OCI-M2 (cell line): ENCODE measurements around the gene D2HGDH.
A peak's percentile ranks its signal among the peaks of the same experiment; 100 is the strongest.

Experiments
- DNase-seq: peaks from one replicate; lab custom pipeline; 2025; ENCODE audit not compliant: unreplicated experiment; lab: John Stamatoyannopoulos, UW

D2HGDH gene

GRCh38 chr2:241734467-241735208, at the start of gene D2HGDH:
Gene D2HGDH (plus strand): TSS chr2:241734630. CDS start chr2:241735225, 595 bp downstream.
- peak; percentile 23 for DNase-seq

DNA sequence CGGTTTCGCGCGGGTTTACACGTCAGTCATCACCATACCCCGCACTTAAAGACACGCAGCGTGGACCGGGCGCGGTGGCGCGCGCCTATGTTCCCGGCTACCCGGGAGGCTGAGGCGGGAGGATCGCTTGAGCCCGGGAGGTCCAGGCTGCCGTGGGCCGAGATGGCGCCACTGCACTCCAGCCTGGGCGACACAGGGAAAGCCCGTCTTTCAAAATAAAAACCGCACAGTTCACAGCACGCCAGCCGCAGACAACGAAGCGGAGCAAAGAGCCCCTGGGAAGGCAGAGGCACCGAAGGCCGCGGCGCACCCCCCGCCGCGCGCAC, 48.1 kb upstream of the D2HGDH start:
- no peak for DNase-seq

DNA sequence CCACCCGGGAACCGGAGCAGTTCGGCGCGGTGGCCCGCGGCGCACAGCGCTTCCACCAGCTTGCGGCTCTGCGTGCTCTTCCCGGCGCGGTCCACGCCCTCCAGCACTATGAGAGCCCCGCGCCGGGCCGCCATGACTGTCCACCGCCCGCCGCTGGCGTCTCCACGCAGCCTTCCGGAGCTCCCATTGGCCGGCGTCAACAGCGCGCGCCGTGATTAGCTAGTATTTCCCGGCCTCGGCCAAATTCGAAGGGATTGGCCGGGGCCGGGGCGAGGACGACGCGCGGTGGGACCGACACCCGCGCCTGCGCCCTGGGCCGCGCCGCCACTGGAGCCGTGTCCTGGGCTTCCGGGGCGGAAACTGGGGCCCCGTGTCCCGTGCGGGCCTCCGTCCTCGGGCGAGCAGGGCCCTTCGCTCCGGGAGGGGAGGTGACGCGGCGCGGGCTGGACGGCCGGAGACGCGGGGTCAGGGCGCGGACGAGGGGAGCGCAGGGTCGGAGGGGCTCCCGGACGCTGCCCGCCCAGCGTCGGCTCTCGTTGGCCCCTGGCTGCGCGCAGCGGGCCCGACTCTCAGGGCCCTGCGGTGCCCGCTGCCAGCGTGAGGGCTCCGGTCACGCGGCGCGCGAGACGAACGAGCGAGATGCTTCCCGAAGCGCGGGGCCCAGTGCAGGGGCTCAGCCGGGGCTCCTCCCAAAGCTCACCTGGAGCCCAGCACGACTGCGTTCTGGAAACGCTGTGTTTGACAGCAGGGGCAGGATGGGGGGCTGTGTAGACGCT, 47.6 kb upstream of the D2HGDH start, which contains the start of gene DTYMK:
Gene DTYMK, minus strand, starts transcription at position 166 of the 776 bp plus-strand sequence. Its CDS starts 32 bp downstream, at position 134.
- peak; percentile 62 for DNase-seq

DNA sequence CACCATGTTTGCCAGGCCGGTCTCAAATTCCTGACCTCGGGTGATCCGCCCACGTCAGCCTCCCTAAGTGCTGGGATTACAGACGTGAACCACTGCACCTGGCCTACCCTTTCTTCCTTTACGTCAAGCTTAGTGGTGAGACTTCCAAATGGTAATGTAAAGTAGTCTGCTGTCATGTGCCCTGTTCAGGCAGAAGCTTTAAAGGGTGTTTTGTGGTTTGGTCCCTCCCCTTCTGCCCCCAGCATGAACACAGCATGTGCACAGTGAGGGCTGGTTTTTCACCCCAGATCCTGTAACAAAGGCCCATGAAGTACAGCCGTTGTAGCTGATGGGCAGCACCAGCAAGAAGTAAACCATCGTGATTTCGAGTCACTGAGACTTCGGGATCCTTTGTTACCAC, 45.1 kb upstream of the D2HGDH start:
- no peak for DNase-seq

- DNase-seq, result no peak
Observed at GRCh38 chr2:241690202-241690717, 44.2 kb upstream of the D2HGDH start.

- no peak for DNase-seq
Observed at GRCh38 chr2:241692448-241692847, 42.0 kb upstream of the D2HGDH start.

DNA sequence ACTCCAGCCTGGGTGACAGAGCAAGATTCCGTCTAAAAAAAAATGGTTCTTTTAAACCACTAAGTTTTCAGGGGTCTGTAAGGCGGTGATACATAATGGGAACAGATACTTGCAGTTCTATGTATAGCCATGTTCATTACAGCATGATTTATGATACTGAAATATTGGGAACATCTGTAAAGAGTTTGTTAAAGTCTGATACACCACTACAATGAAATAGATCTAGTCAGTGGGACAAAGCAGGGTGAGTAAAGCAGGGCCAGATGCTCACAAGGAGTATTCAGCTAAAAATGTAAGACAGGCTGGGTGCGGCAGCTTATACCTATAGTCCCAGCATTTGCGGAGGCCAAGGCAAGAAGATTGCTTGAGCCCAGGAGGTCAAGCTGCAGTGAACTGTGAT, 38.8 kb upstream of the D2HGDH start:
- DNase-seq, result no peak

- DNase-seq, result no peak
Observed at GRCh38 chr2:241701149-241701398, 33.4 kb upstream of the D2HGDH start.

- DNase-seq, result peak; percentile 29
Observed at GRCh38 chr2:241701399-241702154, 32.9 kb upstream of the D2HGDH start, which contains the start of gene ING5. Gene ING5 (plus strand): TSS chr2:241702039. CDS start chr2:241702066, 27 bp downstream.

GRCh38 chr2:241702155-241703031, 32.0 kb upstream of the D2HGDH start:
- peak; percentile 23 for DNase-seq

DNA sequence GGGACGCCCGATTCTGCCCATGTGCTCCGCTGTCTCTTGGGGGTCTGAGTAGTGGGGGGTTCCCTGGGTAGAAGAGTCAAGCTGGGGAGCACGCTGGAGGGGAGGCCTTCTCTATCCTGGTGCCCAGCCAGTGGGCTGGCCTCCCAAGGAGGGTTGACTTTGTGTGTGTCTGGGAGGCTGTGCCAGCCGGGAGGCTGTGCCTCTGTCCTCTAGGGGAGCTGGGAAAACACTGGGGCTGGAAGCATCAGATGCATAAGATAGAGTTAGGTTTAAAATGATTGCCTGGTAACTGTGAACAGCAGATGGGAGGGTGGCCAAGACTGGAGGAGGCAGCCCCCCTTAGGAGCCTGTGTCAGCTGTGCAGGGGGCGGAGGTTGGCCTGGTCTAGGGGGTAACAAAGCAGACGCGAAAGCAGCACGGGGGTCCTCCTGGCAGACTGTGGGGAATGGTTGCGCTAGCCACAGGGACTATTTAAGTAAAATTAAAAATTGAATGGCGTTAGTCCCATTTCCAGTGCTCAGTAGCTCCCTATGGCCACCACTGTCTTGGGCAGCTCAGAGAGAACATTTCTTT, 31.3 kb upstream of the D2HGDH start:
- no peak for DNase-seq

- DNase-seq, result no peak
Observed at GRCh38 chr2:241706537-241706936, 27.9 kb upstream of the D2HGDH start.

GRCh38 chr2:241708879-241709278, 25.6 kb upstream of the D2HGDH start:
- no peak for DNase-seq

DNA sequence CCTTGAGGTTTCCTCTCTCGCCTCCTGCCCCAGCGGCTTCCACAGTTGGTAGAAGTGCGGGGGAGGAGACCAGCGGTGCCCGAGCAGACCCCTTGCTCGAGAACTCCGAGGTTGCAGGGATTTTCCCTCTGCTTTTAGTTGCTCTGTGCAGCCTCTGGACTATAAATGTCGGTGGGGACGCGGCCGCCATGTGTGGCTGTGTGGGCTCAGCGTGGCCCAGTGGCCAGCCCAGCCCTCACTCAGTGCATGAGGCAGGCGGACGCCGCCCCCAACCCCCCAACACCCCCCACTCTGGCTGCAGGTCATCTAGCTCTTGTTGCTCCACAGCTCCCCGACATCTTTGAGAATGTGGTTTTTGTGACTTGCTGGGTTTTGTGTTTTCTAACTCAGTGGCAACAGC, 15.3 kb upstream of the D2HGDH start:
- no peak for DNase-seq

DNA sequence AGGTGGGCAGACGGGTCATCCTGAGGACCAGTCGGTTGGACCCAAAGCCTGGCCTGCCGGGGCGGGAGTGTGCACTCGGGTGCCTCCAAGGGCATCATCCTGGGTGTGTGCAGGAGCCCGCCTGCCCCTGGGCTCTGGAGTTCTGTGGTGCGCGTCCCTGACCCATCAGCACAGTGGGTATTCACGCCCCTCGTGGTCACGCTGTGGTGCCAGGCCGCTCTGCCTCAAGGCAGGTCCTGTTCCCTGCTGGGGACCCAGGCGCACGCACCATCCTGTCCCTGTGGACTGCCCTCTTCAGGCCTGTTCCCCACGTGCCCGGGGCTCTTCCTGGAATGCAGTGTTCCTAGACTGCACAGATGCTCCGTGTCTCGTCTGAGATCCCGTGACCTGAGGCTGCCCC, 14.3 kb upstream of the D2HGDH start:
- DNase-seq, result no peak

DNA sequence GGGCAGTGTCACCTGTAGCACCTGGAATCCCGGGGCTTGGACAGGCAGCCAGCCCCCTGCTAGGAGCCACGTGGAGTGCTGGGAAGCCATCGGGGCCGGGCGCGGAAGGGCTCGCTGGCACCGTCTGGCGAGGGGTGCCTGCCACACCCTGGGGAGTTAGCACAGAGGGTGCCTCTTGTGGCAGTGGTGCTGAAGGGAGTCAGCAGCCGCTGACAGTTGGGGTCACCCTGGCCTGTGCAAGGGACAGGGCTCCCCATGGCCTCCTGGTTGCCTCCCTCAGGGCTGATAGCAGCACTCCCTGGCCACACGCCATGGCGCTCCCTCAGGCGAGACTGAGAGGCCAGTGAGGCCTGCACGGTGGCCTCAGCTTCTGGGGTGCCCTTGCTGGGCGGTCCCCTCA, 13.9 kb upstream of the D2HGDH start:
- DNase-seq, result no peak

- DNase-seq, result no peak
Observed at GRCh38 chr2:241721852-241722251, 12.6 kb upstream of the D2HGDH start.

- no peak for DNase-seq
Observed at GRCh38 chr2:241722896-241723454, 11.5 kb upstream of the D2HGDH start.

GRCh38 chr2:241724259-241724974, 10.0 kb upstream of the D2HGDH start:
- DNase-seq, result no peak
